ENCODE results near the gene TCF7L1. TPM values are rescaled to one million over a fixed set of nuclear protein-coding genes. Genes with fewer than 3 reads are reported as not detected.

TCF7L1 gene
- total and polyA plus RNA-seq, 2 of the 13 experiments (the other 11 are each of a cell fraction or from before 2014, with no cell fraction given) = 0.04 to 0.15 TPM

DNA sequence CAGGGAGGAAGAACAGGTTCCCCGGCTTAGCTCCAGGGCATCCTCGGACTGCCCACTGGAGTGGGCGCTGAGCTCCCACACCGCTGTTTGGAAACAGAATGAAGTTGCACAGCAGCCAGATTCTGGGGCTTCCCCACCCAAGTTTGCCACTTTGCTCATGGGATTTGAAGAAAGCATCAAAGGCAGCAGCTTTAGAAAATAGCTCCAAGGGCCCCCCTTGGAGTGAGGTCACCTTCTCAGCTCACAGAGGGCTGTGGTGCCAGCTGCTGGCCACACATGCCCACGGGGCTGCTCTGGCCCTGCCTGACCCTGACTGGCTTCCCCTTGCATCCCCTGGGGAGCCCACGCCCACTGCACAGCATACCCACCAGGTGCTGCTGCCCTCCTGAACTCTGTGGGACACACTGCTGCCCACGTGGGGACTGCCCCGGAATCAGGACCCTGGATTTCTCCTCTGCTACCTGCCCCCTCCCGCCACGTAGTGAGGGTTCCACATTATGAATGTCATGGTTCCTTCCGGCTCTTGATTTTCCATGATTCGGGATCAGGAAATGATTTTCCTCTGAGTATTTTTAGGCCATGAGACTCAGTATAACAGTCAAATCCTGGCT, 124.3 kb downstream of the TCF7L1 start:
- Histone ChIP-seq H3K4me3 (replicated peaks in 1 of 3; ENCODE audit: insufficient read depth in 1 of 3, low read depth in 2 of 3, low read length in 3 of 3) (no peak overlapping the region), H3K4me2 (ENCODE audit: low read depth, low read length) (no peak overlapping the region), H3K9me3 (ENCODE audit: low read length) (no peaks in the 10 kb centered on the region), H3K79me2 (ENCODE audit: insufficient read depth, low read length) (no peaks in the 10 kb centered on the region), H4K20me1 (ENCODE audit: insufficient read depth, low read length) (no peaks in the 10 kb centered on the region), H3K4me1 (ENCODE audit: insufficient read depth, low read length) (peaks cover 27% of the 10 kb centered on the region), H3K27ac (ENCODE audit: extremely low read length, insufficient read depth, low read length) (no peak overlapping the region), H2AFZ (ENCODE audit: low read length) (no peak overlapping the region), H3K9ac (ENCODE audit: insufficient read depth, low read depth, low read length) (no peak overlapping the region), H3K27me3 (ENCODE audit: control insufficient read depth in 1 of 2, insufficient read depth in 2 of 2, low read length in 2 of 2) (peaks cover 1 to 68% of the 10 kb centered on the region in 2 experiments; a peak in 4 of 5 replicates), H3K36me3 (replicated peaks in 1 of 2; ENCODE audit: control insufficient read depth in 1 of 2, insufficient read depth in 2 of 2, low read length in 2 of 2) (no peaks in the 10 kb centered on the region)
- WGBS (ENCODE audit: low lambda C conversion rate) = 61% methylated on average over 9 of the region's 12 CpGs
- FAIRE-seq (no peak), DNase-seq (ENCODE audit: low spot score) (no peak), ATAC-seq (no peak)
- intact Hi-C loops (cut with micrococcal nuclease; ENCODE audit: unreplicated experiment) (no loop called here), in situ Hi-C loops (cut with HindIII; ENCODE audit: extremely low pct_ligation_motif_present, low pct_unique_long_range_greater_than_20kb) (no loop called here)
- CTCF ChIA-PET (ENCODE audit: low intra/inter-chr PET ratio, low total read pairs) = no interaction called here
- POLR2A ChIA-PET = no interaction called here
- TF ChIP-seq ZIK1 (CRISPR knock-in tag; IDR thresholded peaks at IDR 0.05; ENCODE audit: borderline replicate concordance, low read depth) (no peak), CREBL2 (CRISPR knock-in tag; IDR thresholded peaks at IDR 0.05; ENCODE audit: borderline replicate concordance) (no peak), GTF2F1 (IDR thresholded peaks at IDR 0.05; ENCODE audit: low read length) (no peak), ARID5B (CRISPR knock-in tag; IDR thresholded peaks at IDR 0.05) (no peak), PLRG1 (conservative IDR thresholded peaks at IDR 0.05) (no peak), HBP1 (CRISPR knock-in tag; IDR thresholded peaks at IDR 0.05; ENCODE audit: low read depth) (no peak), ZSCAN30 (CRISPR knock-in tag; IDR thresholded peaks at IDR 0.05) (no peak), SP4 (CRISPR knock-in tag; IDR thresholded peaks at IDR 0.05) (no peak), TOE1 (CRISPR knock-in tag; IDR thresholded peaks at IDR 0.05) (no peak), ZNF674 (CRISPR knock-in tag; IDR thresholded peaks at IDR 0.05; ENCODE audit: low read depth) (no peak), TBL1XR1 (IDR thresholded peaks at IDR 0.05; ENCODE audit: borderline replicate concordance, low read length, partially characterized antibody) (no peak), ZNF343 (CRISPR knock-in tag; IDR thresholded peaks at IDR 0.05) (no peak), DMAP1 (CRISPR knock-in tag; IDR thresholded peaks at IDR 0.05) (no peak)
- TF ChIP-seq, protein P1, sequence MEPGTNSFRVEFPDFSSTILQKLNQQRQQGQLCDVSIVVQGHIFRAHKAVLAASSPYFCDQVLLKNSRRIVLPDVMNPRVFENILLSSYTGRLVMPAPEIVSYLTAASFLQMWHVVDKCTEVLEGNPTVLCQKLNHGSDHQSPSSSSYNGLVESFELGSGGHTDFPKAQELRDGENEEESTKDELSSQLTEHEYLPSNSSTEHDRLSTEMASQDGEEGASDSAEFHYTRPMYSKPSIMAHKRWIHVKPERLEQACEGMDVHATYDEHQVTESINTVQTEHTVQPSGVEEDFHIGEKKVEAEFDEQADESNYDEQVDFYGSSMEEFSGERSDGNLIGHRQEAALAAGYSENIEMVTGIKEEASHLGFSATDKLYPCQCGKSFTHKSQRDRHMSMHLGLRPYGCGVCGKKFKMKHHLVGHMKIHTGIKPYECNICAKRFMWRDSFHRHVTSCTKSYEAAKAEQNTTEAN (CRISPR knock-in tag; conservative IDR thresholded peaks at IDR 0.05) = no peak
- no TSS peak for BruUV-seq (replicated peaks)

Measured in HepG2 (cell line).